Effector memory CD4-positive, alpha-beta T cell (primary cell): ENCODE data around the gene GALNT4.

Experiments used
- DNase-seq, 3 donors: peaks; one replicate each; pipeline ENCODE4 v3.0.0-alpha.2; 2020
- H3K27ac ChIP-seq: 2 replicates; pipeline ENCODE4 v1.7.0; 2013; ENCODE audit warnings: mild to moderate bottlenecking, low read length, moderate library complexity; ENCODE audit not compliant: insufficient read depth, poor library complexity, severe bottlenecking
- H3K27me3 ChIP-seq: replicated peaks from 2 replicates; pipeline ENCODE4 v1.7.0; 2013; ENCODE audit warnings: mild to moderate bottlenecking, low read length; ENCODE audit not compliant: insufficient read depth, control insufficient read depth, poor library complexity, severe bottlenecking
- H3K36me3 ChIP-seq: 2 replicates; pipeline ENCODE4 v1.7.0; 2013; ENCODE audit warnings: mild to moderate bottlenecking, low read length, moderate library complexity; ENCODE audit not compliant: control insufficient read depth, insufficient read depth
- H3K4me1 ChIP-seq: 2 replicates; pipeline ENCODE4 v1.7.0; 2013; ENCODE audit warnings: low read length, mild to moderate bottlenecking; ENCODE audit not compliant: control insufficient read depth, insufficient read depth, poor library complexity, severe bottlenecking
- H3K4me3 ChIP-seq: 2 replicates; pipeline ENCODE4 v1.7.0; 2013; ENCODE audit warnings: low read length, low read depth, mild to moderate bottlenecking; ENCODE audit not compliant: insufficient read depth, poor library complexity, severe bottlenecking
- H3K9me3 ChIP-seq: 2 replicates; pipeline ENCODE4 v1.7.0; 2013; ENCODE audit warnings: mild to moderate bottlenecking, low read length, moderate library complexity; ENCODE audit not compliant: control insufficient read depth
- total RNA-seq, 3 donors: gene quantifications; one replicate each; lab custom pipeline; 2026; lab: John Stamatoyannopoulos, UW

Gene GALNT4
- total RNA-seq = 0.58 to 3.0 (median 1.6) reads per million in 3 donors

- peaks cover 14% of the 10 kb centered on the region for H3K4me1 ChIP-seq
Observed at GRCh38 chr12:89524541-89525304, at the start of gene GALNT4. GALNT4 (minus strand) TSS chr12:89524796; CDS start chr12:89524549, 247 bp downstream.

GRCh38 chr12:89573051-89573810 is 48.6 kb upstream of the GALNT4 start:
- DNase-seq = no peak
- Histone ChIP-seq H3K27ac (no peak overlapping the region), H3K27me3 (no peaks in the 10 kb centered on the region), H3K9me3 (no peaks in the 10 kb centered on the region), H3K4me1 (no peaks in the 10 kb centered on the region), H3K36me3 (no peaks in the 10 kb centered on the region), H3K4me3 (no peak overlapping the region)

More at GRCh38 chr12:89524541-89525304, at the start of gene GALNT4:
- peak; percentile 58 to 69 (median 65) for DNase-seq
- H3K36me3 ChIP-seq = no peaks in the 10 kb centered on the region
- no peaks in the 10 kb centered on the region for H3K9me3 ChIP-seq
- peak within 1 kb of the TSS; percentile 97 for H3K4me3 ChIP-seq
- no peaks in the 10 kb centered on the region for H3K27me3 ChIP-seq
- peak within 1 kb of the TSS; percentile 90 for H3K27ac ChIP-seq

- Histone ChIP-seq H3K27me3 (no peaks in the 10 kb centered on the region), H3K36me3 (no peaks in the 10 kb centered on the region), H3K4me1 (no peaks in the 10 kb centered on the region), H3K4me3 (no peak overlapping the region), H3K27ac (no peak overlapping the region), H3K9me3 (no peaks in the 10 kb centered on the region)
- no peak for DNase-seq
Observed at GRCh38 chr12:89571491-89572195, 47.0 kb upstream of the GALNT4 start.

GRCh38 chr12:89568484-89568883 is 43.9 kb upstream of the GALNT4 start:
- Histone ChIP-seq H3K27me3 (no peaks in the 10 kb centered on the region), H3K36me3 (no peaks in the 10 kb centered on the region), H3K9me3 (no peaks in the 10 kb centered on the region), H3K4me1 (no peaks in the 10 kb centered on the region), H3K27ac (no peak overlapping the region), H3K4me3 (no peak overlapping the region)
- no peak for DNase-seq

GRCh38 chr12:89567691-89568239 is 43.2 kb upstream of the GALNT4 start:
- DNase-seq = no peak
- Histone ChIP-seq H3K9me3 (no peaks in the 10 kb centered on the region), H3K36me3 (no peaks in the 10 kb centered on the region), H3K4me1 (no peaks in the 10 kb centered on the region), H3K4me3 (no peak overlapping the region), H3K27ac (no peak overlapping the region), H3K27me3 (no peaks in the 10 kb centered on the region)

- no peak for DNase-seq
- H3K27me3 ChIP-seq = no peaks in the 10 kb centered on the region
- H3K4me3 ChIP-seq = no peak overlapping the region
- H3K36me3 ChIP-seq = no peaks in the 10 kb centered on the region
- no peak overlapping the region for H3K27ac ChIP-seq
- no peaks in the 10 kb centered on the region for H3K9me3 ChIP-seq
- no peaks in the 10 kb centered on the region for H3K4me1 ChIP-seq
Observed at GRCh38 chr12:89566615-89567014, 42.0 kb upstream of the GALNT4 start.

- Histone ChIP-seq H3K27ac (no peak overlapping the region), H3K36me3 (no peaks in the 10 kb centered on the region), H3K27me3 (no peaks in the 10 kb centered on the region), H3K9me3 (no peaks in the 10 kb centered on the region), H3K4me1 (no peaks in the 10 kb centered on the region), H3K4me3 (no peak overlapping the region)
- DNase-seq = no peak
Observed at GRCh38 chr12:89565002-89565401, 40.4 kb upstream of the GALNT4 start.

GRCh38 chr12:89559753-89560152 is 35.2 kb upstream of the GALNT4 start:
- no peak overlapping the region for H3K27ac ChIP-seq
- no peaks in the 10 kb centered on the region for H3K27me3 ChIP-seq
- DNase-seq = no peak
- no peaks in the 10 kb centered on the region for H3K9me3 ChIP-seq
- no peaks in the 10 kb centered on the region for H3K36me3 ChIP-seq
- H3K4me3 ChIP-seq = no peak overlapping the region
- no peaks in the 10 kb centered on the region for H3K4me1 ChIP-seq

GRCh38 chr12:89556976-89557375 is 32.4 kb upstream of the GALNT4 start:
- no peak overlapping the region for H3K4me3 ChIP-seq
- DNase-seq = no peak
- no peak overlapping the region for H3K27ac ChIP-seq
- H3K4me1 ChIP-seq = no peaks in the 10 kb centered on the region
- no peaks in the 10 kb centered on the region for H3K9me3 ChIP-seq
- H3K36me3 ChIP-seq = no peaks in the 10 kb centered on the region
- no peaks in the 10 kb centered on the region for H3K27me3 ChIP-seq
